ENCODE measurements around the gene WDFY4. TPM values are rescaled to one million over a fixed set of nuclear protein-coding genes. Genes with fewer than 3 reads are reported as not detected.

WDFY4 gene
- total and polyA plus RNA-seq, 4 donors = 3.1 to 3.8 (median 3.5) TPM

GRCh38 chr10:48811917-48812316 lies 127.2 kb downstream of the WDFY4 start:
- H3K27ac ChIP-seq (ENCODE audit: low read depth, low read length) = no peak overlapping the region
- no CpG with 5 or more reads among the region's 4 CpGs for WGBS (ENCODE audit: insufficient coverage)
- H3K27me3 ChIP-seq (ENCODE audit: control insufficient read depth, insufficient read depth, low read length) = no peaks in the 10 kb centered on the region
- H3K4me1 ChIP-seq (ENCODE audit: control insufficient read depth, insufficient read depth, low read length) = no peaks in the 10 kb centered on the region
- no peak overlapping the region for H3K4me3 ChIP-seq (ENCODE audit: low read depth, low read length)
- H3K36me3 ChIP-seq (ENCODE audit: control insufficient read depth, insufficient read depth, low read length) = no peaks in the 10 kb centered on the region
- DNase-seq (ENCODE audit: low read depth in 4 of 6, low spot score in 6 of 6) = no peak
- H3K9me3 ChIP-seq (ENCODE audit: control insufficient read depth, insufficient read depth, low read length) = no peaks in the 10 kb centered on the region

- no peaks in the 10 kb centered on the region for H3K27me3 ChIP-seq (ENCODE audit: control insufficient read depth, insufficient read depth, low read length)
- no peaks in the 10 kb centered on the region for H3K4me1 ChIP-seq (ENCODE audit: control insufficient read depth, insufficient read depth, low read length)
- no peaks in the 10 kb centered on the region for H3K36me3 ChIP-seq (ENCODE audit: control insufficient read depth, insufficient read depth, low read length)
- no peaks in the 10 kb centered on the region for H3K9me3 ChIP-seq (ENCODE audit: control insufficient read depth, insufficient read depth, low read length)
- H3K4me3 ChIP-seq (ENCODE audit: low read depth, low read length) = no peak overlapping the region
- no peak overlapping the region for H3K27ac ChIP-seq (ENCODE audit: low read depth, low read length)
- DNase-seq (ENCODE audit: low read depth in 4 of 6, low spot score in 6 of 6) = no peak
- no CpG with 5 or more reads among the region's 1 CpG for WGBS (ENCODE audit: insufficient coverage)
These were observed 128.6 kb downstream of the WDFY4 start for GRCh38 chr10:48813291-48813690.

GRCh38 chr10:48813825-48814224 lies 129.2 kb downstream of the WDFY4 start:
- 96% methylated on average over 2 of the region's 3 CpGs for WGBS (ENCODE audit: insufficient coverage)

GRCh38 chr10:48814933-48815332 lies 130.3 kb downstream of the WDFY4 start:
- Histone ChIP-seq H3K27ac (ENCODE audit: low read depth, low read length) (no peak overlapping the region), H3K36me3 (ENCODE audit: control insufficient read depth, insufficient read depth, low read length) (no peaks in the 10 kb centered on the region), H3K4me3 (ENCODE audit: low read depth, low read length) (no peak overlapping the region), H3K27me3 (ENCODE audit: control insufficient read depth, insufficient read depth, low read length) (no peaks in the 10 kb centered on the region), H3K4me1 (ENCODE audit: control insufficient read depth, insufficient read depth, low read length) (peaks cover 4% of the 10 kb centered on the region), H3K9me3 (ENCODE audit: control insufficient read depth, insufficient read depth, low read length) (no peaks in the 10 kb centered on the region)
- no peak for DNase-seq (ENCODE audit: low read depth in 4 of 6, low spot score in 6 of 6)
- no CpG with 5 or more reads among the region's 1 CpG for whole genome bisulfite sequencing (ENCODE audit: insufficient coverage)

More at GRCh38 chr10:48813825-48814224, 129.2 kb downstream of the WDFY4 start:
- DNase-seq (ENCODE audit: low read depth in 4 of 6, low spot score in 6 of 6) = no peak
- Histone ChIP-seq H3K27me3 (ENCODE audit: control insufficient read depth, insufficient read depth, low read length) (no peaks in the 10 kb centered on the region), H3K36me3 (ENCODE audit: control insufficient read depth, insufficient read depth, low read length) (no peaks in the 10 kb centered on the region), H3K4me1 (ENCODE audit: control insufficient read depth, insufficient read depth, low read length) (peaks cover 2% of the 10 kb centered on the region), H3K9me3 (ENCODE audit: control insufficient read depth, insufficient read depth, low read length) (no peaks in the 10 kb centered on the region), H3K4me3 (ENCODE audit: low read depth, low read length) (no peak overlapping the region), H3K27ac (ENCODE audit: low read depth, low read length) (no peak overlapping the region)

GRCh38 chr10:48817141-48817540 lies 132.5 kb downstream of the WDFY4 start:
- H3K27ac ChIP-seq (ENCODE audit: low read depth, low read length) = no peak overlapping the region
- H3K36me3 ChIP-seq (ENCODE audit: control insufficient read depth, insufficient read depth, low read length) = peaks cover 2% of the 10 kb centered on the region
- H3K27me3 ChIP-seq (ENCODE audit: control insufficient read depth, insufficient read depth, low read length) = no peaks in the 10 kb centered on the region
- no peaks in the 10 kb centered on the region for H3K9me3 ChIP-seq (ENCODE audit: control insufficient read depth, insufficient read depth, low read length)
- H3K4me1 ChIP-seq (ENCODE audit: control insufficient read depth, insufficient read depth, low read length) = peaks cover 4% of the 10 kb centered on the region
- no peak for DNase-seq (ENCODE audit: low read depth in 4 of 6, low spot score in 6 of 6)
- WGBS (ENCODE audit: insufficient coverage) = 91% methylated on average over 9 of the region's 10 CpGs
- H3K4me3 ChIP-seq (ENCODE audit: low read depth, low read length) = no peak overlapping the region

GRCh38 chr10:48818081-48818480 lies 133.4 kb downstream of the WDFY4 start:
- Histone ChIP-seq H3K36me3 (ENCODE audit: control insufficient read depth, insufficient read depth, low read length) (peaks cover 2% of the 10 kb centered on the region), H3K4me3 (ENCODE audit: low read depth, low read length) (no peak overlapping the region)

GRCh38 chr10:48818861-48819520 lies 134.3 kb downstream of the WDFY4 start:
- Histone ChIP-seq H3K27ac (ENCODE audit: low read depth, low read length) (no peak overlapping the region), H3K4me1 (ENCODE audit: control insufficient read depth, insufficient read depth, low read length) (peaks cover 4% of the 10 kb centered on the region), H3K27me3 (ENCODE audit: control insufficient read depth, insufficient read depth, low read length) (no peaks in the 10 kb centered on the region), H3K4me3 (ENCODE audit: low read depth, low read length) (no peak overlapping the region), H3K9me3 (ENCODE audit: control insufficient read depth, insufficient read depth, low read length) (no peaks in the 10 kb centered on the region), H3K36me3 (ENCODE audit: control insufficient read depth, insufficient read depth, low read length) (peaks cover 2% of the 10 kb centered on the region)
- peak in 2 of 6 donors; percentile 60 to 77 for DNase-seq (ENCODE audit: low read depth in 4 of 6, low spot score in 6 of 6)
- whole genome bisulfite sequencing (ENCODE audit: insufficient coverage) = 68% methylated on average over 15 of the region's 18 CpGs

More at GRCh38 chr10:48818081-48818480, 133.4 kb downstream of the WDFY4 start:
- H3K27me3 ChIP-seq (ENCODE audit: control insufficient read depth, insufficient read depth, low read length) = no peaks in the 10 kb centered on the region
- no peaks in the 10 kb centered on the region for H3K9me3 ChIP-seq (ENCODE audit: control insufficient read depth, insufficient read depth, low read length)
- H3K4me1 ChIP-seq (ENCODE audit: control insufficient read depth, insufficient read depth, low read length) = peaks cover 4% of the 10 kb centered on the region
- H3K27ac ChIP-seq (ENCODE audit: low read depth, low read length) = no peak overlapping the region
- no peak for DNase-seq (ENCODE audit: low read depth in 4 of 6, low spot score in 6 of 6)
- 80% methylated on average over 1 of the region's 2 CpGs for WGBS (ENCODE audit: insufficient coverage)

GRCh38 chr10:48819783-48820182 lies 135.1 kb downstream of the WDFY4 start:
- DNase-seq (ENCODE audit: low read depth in 4 of 6, low spot score in 6 of 6) = peak in 1 of 6 donors; percentile 58
- WGBS (ENCODE audit: insufficient coverage) = 82% methylated on average over 4 of the region's 8 CpGs

GRCh38 chr10:48820231-48820630 lies 135.6 kb downstream of the WDFY4 start:
- Histone ChIP-seq H3K36me3 (ENCODE audit: control insufficient read depth, insufficient read depth, low read length) (peaks cover 2% of the 10 kb centered on the region), H3K27me3 (ENCODE audit: control insufficient read depth, insufficient read depth, low read length) (no peaks in the 10 kb centered on the region), H3K4me3 (ENCODE audit: low read depth, low read length) (no peak overlapping the region), H3K4me1 (ENCODE audit: control insufficient read depth, insufficient read depth, low read length) (peaks cover 4% of the 10 kb centered on the region), H3K9me3 (ENCODE audit: control insufficient read depth, insufficient read depth, low read length) (no peaks in the 10 kb centered on the region), H3K27ac (ENCODE audit: low read depth, low read length) (no peak overlapping the region)
- no peak for DNase-seq (ENCODE audit: low read depth in 4 of 6, low spot score in 6 of 6)
- WGBS (ENCODE audit: insufficient coverage) = 92% methylated on average over 9 of the region's 9 CpGs

More at GRCh38 chr10:48819783-48820182, 135.1 kb downstream of the WDFY4 start:
- no peak overlapping the region for H3K4me3 ChIP-seq (ENCODE audit: low read depth, low read length)
- H3K27me3 ChIP-seq (ENCODE audit: control insufficient read depth, insufficient read depth, low read length) = no peaks in the 10 kb centered on the region
- peaks cover 2% of the 10 kb centered on the region for H3K36me3 ChIP-seq (ENCODE audit: control insufficient read depth, insufficient read depth, low read length)
- no peaks in the 10 kb centered on the region for H3K9me3 ChIP-seq (ENCODE audit: control insufficient read depth, insufficient read depth, low read length)
- H3K4me1 ChIP-seq (ENCODE audit: control insufficient read depth, insufficient read depth, low read length) = peaks cover 4% of the 10 kb centered on the region
- H3K27ac ChIP-seq (ENCODE audit: low read depth, low read length) = no peak overlapping the region

- Histone ChIP-seq H3K27ac (ENCODE audit: low read depth, low read length) (no peak overlapping the region), H3K36me3 (ENCODE audit: control insufficient read depth, insufficient read depth, low read length) (peaks cover 2% of the 10 kb centered on the region), H3K9me3 (ENCODE audit: control insufficient read depth, insufficient read depth, low read length) (no peaks in the 10 kb centered on the region), H3K4me3 (ENCODE audit: low read depth, low read length) (no peak overlapping the region), H3K27me3 (ENCODE audit: control insufficient read depth, insufficient read depth, low read length) (no peaks in the 10 kb centered on the region), H3K4me1 (ENCODE audit: control insufficient read depth, insufficient read depth, low read length) (peaks cover 4% of the 10 kb centered on the region)
- 94% methylated on average over 10 of the region's 10 CpGs for WGBS (ENCODE audit: insufficient coverage)
- DNase-seq (ENCODE audit: low read depth in 4 of 6, low spot score in 6 of 6) = no peak
These were observed 136.0 kb downstream of the WDFY4 start for GRCh38 chr10:48820699-48821098.

Data from spinal cord (tissue), 10 donors.